Mucosa of descending colon (tissue), 3 donors: Measurements from ENCODE around the gene RPS6KC1. TPM values are rescaled to one million over a fixed set of nuclear protein-coding genes. Genes with fewer than 3 reads are reported as not detected.
"Not testable (repeated sequence)": the region's sequence is repeated elsewhere in the genome, so short reads cannot be mapped to it uniquely, and the experiment has no call there.

Experiments used
- ATAC-seq: fragments of 200-7000 bp; cut with Tn5 transposase; one replicate; pipeline ENCODE4 v1.9.1; 2020; ENCODE audit warnings: mild to moderate bottlenecking, moderate library complexity
- DNase-seq, 3 donors: peaks; one replicate each; pipeline ENCODE4 v3.0.0-alpha.2; 2020
- H3K36me3 ChIP-seq: fragments of 200-600 bp; one replicate; pipeline ENCODE4 v1.8.0; 2021; ENCODE audit warnings: low read depth, mild to moderate bottlenecking
- H3K4me1 ChIP-seq: fragments of 200-600 bp; one replicate; pipeline ENCODE4 v1.8.0; 2021; ENCODE audit warnings: low read depth, mild to moderate bottlenecking
- H3K4me3 ChIP-seq: fragments of 200-600 bp; one replicate; pipeline ENCODE4 v1.8.0; 2021; ENCODE audit warnings: mild to moderate bottlenecking
- H3K9me3 ChIP-seq: fragments of 200-600 bp; one replicate; pipeline ENCODE4 v1.8.0; 2021; ENCODE audit warnings: mild to moderate bottlenecking
- intact Hi-C, 2 donors: fragments of 100-400 bp; cut with DNase I in 1 of 2; cut with micrococcal nuclease in 1 of 2; formaldehyde crosslinking; loops; one replicate each; pipeline versions ENCODE4 v1.11.0 to v1.11.1; 2022; cut with DNase I, micrococcal nuclease
- total RNA-seq, 3 donors: library from RNA; stranded (reverse); fragmentation: NEBNext Ultra II Directional in 2 of 3; extraction: Animal tissue kit (Norgen Biotek cat#: 25700) in 2 of 3; gene quantifications; one replicate each; pipeline versions ENCODE4 v1.2.1 to v1.2.4, GENCODE V29; 2021 to 2023
- TF ChIP-seq, protein P1 (sequence below): fragments of 200-600 bp; IDR thresholded peaks from one replicate; pipeline ENCODE4 v1.8.0; 2022; ENCODE audit warnings: antibody characterized with exemption, mild to moderate bottlenecking
- donor health status: DM: no; HTN: no; CAD: no; lungs with moderate emphysema.
- donor health status: DM: no; HTN: no; CAD: no.
- donor health status: DM: no; HTN: yes; CAD: no.

The RPS6KC1 gene
- total RNA-seq, 3 donors from 2014 or later: 9.0 to 23.4 (median 9.2) TPM

- ATAC-seq (no peak), DNase-seq (no peak)
- Histone ChIP-seq H3K4me3 (no peak overlapping the region), H3K4me1 (no peaks in the 10 kb centered on the region), H3K36me3 (no peaks in the 10 kb centered on the region), H3K9me3 (peaks cover 14% of the 10 kb centered on the region)
- intact Hi-C loops: no loop called here
- TF ChIP-seq, protein P1, sequence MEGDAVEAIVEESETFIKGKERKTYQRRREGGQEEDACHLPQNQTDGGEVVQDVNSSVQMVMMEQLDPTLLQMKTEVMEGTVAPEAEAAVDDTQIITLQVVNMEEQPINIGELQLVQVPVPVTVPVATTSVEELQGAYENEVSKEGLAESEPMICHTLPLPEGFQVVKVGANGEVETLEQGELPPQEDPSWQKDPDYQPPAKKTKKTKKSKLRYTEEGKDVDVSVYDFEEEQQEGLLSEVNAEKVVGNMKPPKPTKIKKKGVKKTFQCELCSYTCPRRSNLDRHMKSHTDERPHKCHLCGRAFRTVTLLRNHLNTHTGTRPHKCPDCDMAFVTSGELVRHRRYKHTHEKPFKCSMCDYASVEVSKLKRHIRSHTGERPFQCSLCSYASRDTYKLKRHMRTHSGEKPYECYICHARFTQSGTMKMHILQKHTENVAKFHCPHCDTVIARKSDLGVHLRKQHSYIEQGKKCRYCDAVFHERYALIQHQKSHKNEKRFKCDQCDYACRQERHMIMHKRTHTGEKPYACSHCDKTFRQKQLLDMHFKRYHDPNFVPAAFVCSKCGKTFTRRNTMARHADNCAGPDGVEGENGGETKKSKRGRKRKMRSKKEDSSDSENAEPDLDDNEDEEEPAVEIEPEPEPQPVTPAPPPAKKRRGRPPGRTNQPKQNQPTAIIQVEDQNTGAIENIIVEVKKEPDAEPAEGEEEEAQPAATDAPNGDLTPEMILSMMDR: no peak
These were observed 149.6 kb downstream of the RPS6KC1 start for GRCh38 chr1:213200630-213201029.

- no peak for DNase-seq
- Histone ChIP-seq H3K9me3 (peaks cover 14% of the 10 kb centered on the region), H3K4me1 (no peaks in the 10 kb centered on the region), H3K4me3 (no peak overlapping the region), H3K36me3 (no peaks in the 10 kb centered on the region)
- TF ChIP-seq, protein P1: no peak
- intact Hi-C loops: no loop called here
- no peak for ATAC-seq
These were observed 150.5 kb downstream of the RPS6KC1 start for GRCh38 chr1:213201380-213202155.

DNA sequence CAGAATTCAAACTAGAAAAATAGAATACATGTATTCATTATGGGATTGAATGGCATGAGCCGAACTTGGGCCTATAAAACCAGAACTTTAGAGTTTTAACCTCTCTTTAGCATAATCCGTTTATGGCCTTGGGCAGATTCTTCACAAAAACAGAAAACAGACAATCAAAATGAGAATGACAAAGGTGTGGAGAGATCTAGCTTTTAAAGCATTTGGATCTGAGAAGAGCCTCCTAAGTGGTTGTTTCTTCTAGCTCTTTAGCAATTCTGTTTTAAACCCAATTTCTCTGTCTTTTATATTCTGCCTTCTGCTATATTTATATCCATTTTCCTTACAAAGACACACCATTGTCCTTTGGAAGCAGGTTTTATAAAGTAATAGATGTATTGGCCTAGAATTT is 160.2 kb downstream of the RPS6KC1 start:
- H3K4me3 ChIP-seq: no peak overlapping the region
- intact Hi-C loops: no loop called here
- H3K9me3 ChIP-seq: no peaks in the 10 kb centered on the region
- TF ChIP-seq, protein P1: no peak
- no peaks in the 10 kb centered on the region for H3K36me3 ChIP-seq
- H3K4me1 ChIP-seq: no peaks in the 10 kb centered on the region
- ATAC-seq (no peak), DNase-seq (no peak)

- DNase-seq, H3K4me3 ChIP-seq, H3K4me1 ChIP-seq, intact Hi-C loops, ATAC-seq, H3K9me3 ChIP-seq, H3K36me3 ChIP-seq: not testable (repeated sequence)
These were observed 168.0 kb downstream of the RPS6KC1 start for GRCh38 chr1:213219076-213219475.

DNA sequence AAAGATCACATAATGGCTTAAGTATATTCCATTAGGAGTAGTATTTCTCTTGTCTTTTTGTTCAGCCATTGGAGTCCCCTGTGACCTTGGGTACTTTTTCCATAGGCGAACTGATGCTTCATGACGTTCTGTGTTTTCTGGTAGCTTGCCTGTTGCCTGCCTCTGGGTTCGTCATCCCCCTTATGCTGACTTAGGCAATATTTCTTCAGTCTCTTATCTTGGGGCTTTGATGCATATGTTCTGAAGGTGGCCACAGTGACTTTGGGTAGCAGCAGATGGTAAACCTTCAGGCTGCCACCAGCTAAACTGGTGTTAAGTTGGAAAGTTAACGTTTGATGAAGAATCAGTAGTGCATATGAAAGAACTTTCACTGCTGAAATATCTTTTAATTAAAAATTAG is 170.2 kb downstream of the RPS6KC1 start:
- intact Hi-C loops: no loop called here
- Histone ChIP-seq H3K9me3 (no peaks in the 10 kb centered on the region), H3K4me1 (no peaks in the 10 kb centered on the region), H3K4me3 (no peak overlapping the region), H3K36me3 (no peaks in the 10 kb centered on the region)
- TF ChIP-seq, protein P1: no peak
- ATAC-seq (no peak), DNase-seq (no peak)

DNA sequence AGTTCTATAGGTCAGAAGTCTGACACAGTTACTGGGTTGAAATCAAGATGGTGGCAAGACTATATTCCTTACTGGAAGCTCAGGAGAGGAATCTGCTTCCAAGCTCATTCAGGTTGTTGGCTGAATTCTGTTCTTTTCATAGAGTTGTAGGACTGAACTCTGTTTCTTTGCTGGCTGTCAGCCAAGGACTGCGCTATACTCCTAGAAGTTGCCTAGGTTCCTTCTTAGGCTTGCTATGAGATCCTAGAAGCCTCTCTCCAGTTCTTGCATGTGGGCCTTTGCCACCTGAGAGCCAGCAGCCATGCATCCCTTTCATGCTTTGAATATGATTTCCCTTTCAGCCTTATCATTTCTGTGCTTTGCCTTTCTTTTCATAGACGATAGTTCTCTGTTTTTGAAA is 176.4 kb downstream of the RPS6KC1 start:
- DNase-seq (no peak), ATAC-seq (no peak)
- TF ChIP-seq, protein P1: no peak
- Histone ChIP-seq H3K4me3 (no peak overlapping the region), H3K36me3 (no peaks in the 10 kb centered on the region), H3K4me1 (no peaks in the 10 kb centered on the region), H3K9me3 (no peaks in the 10 kb centered on the region)
- intact Hi-C loops: no loop called here
